Esophagus muscularis mucosa (tissue), 4 donors: ENCODE results near the gene HDHD2.

Experiments used
- EP300 ChIP-seq: sonication (generic); formaldehyde crosslinking; IDR thresholded peaks from one replicate; pipeline ENCODE4 v1.6.1; 2017; ENCODE audit warnings: antibody characterized with exemption
- POLR2A ChIP-seq: fragments of 450-650 bp; IDR thresholded peaks from one replicate; pipeline ENCODE4 v1.6.1; 2017; ENCODE audit warnings: antibody characterized with exemption, moderate library complexity, mild to moderate bottlenecking, low read depth
- POLR2AphosphoS5 ChIP-seq, 2 donors: sonication (generic); formaldehyde crosslinking; IDR thresholded peaks; one replicate each; pipeline ENCODE4 v1.6.1; 2017; ENCODE audit warnings: antibody characterized with exemption in 2 of 2
- TF ChIP-seq, protein P1 (sequence below), 3 experiments: fragments of 200-600 bp in 2 of 3; fragments of 450-650 bp in 1 of 3; sonication (generic) in 2 of 3; IDR thresholded peaks; one replicate each; pipeline ENCODE4 v1.5.1; 2017 to 2019; ENCODE audit warnings: antibody characterized with exemption in 3 of 3, mild to moderate bottlenecking in 2 of 3, moderate library complexity in 1 of 3

DNA sequence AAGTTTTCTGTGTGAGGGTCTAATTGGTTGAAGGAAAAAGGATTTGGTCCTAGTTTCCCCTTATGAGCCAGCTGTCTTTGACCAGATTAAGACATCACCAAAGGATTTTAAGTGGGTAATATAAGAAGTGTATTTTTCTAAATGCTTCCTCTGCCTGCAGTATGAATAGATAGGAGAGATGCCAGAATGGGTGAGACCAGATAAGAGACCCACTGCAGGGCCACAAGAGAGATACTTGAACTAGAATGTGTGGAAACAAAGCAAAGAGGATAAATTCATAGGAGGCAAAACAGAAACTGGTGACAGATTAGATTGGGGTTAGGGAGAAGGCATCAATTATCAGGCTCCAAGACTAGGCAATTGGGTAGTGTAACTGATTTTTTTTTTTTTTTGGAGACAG lies 1.1 kb upstream of the HDHD2 start:
- TF ChIP-seq POLR2AphosphoS5 (IDR thresholded peaks at IDR 0.05) (no peak), EP300 (no peak), POLR2A (no peak)
- TF ChIP-seq, protein P1, sequence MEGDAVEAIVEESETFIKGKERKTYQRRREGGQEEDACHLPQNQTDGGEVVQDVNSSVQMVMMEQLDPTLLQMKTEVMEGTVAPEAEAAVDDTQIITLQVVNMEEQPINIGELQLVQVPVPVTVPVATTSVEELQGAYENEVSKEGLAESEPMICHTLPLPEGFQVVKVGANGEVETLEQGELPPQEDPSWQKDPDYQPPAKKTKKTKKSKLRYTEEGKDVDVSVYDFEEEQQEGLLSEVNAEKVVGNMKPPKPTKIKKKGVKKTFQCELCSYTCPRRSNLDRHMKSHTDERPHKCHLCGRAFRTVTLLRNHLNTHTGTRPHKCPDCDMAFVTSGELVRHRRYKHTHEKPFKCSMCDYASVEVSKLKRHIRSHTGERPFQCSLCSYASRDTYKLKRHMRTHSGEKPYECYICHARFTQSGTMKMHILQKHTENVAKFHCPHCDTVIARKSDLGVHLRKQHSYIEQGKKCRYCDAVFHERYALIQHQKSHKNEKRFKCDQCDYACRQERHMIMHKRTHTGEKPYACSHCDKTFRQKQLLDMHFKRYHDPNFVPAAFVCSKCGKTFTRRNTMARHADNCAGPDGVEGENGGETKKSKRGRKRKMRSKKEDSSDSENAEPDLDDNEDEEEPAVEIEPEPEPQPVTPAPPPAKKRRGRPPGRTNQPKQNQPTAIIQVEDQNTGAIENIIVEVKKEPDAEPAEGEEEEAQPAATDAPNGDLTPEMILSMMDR (IDR thresholded peaks at IDR 0.05), result no peak
